DND-41 (cell line): ENCODE results near the gene OSBPL3.

Experiments
- ATAC-seq: fragments of 200-7000 bp; cut with Tn5 transposase; 3 replicates; pipeline ENCODE4 v1.9.1; 2021; ENCODE audit warnings: low read depth; ENCODE audit not compliant: insufficient read depth
- DNase-seq: peaks from one replicate; pipeline ENCODE4 v3.0.0-alpha.2; 2020
- H2AFZ ChIP-seq: 2 replicates; pipeline ENCODE4 v1.6.0; 2012; ENCODE audit warnings: low read depth, low read length
- H3K27ac ChIP-seq: 2 replicates; pipeline ENCODE4 v1.5.1; 2012; ENCODE audit warnings: low read length, inconsistent platforms
- H3K27me3 ChIP-seq: fragments of 200-600 bp; sonication (generic); 2 replicates; pipeline ENCODE4 v1.6.0; 2012; ENCODE audit warnings: low read length, mild to moderate bottlenecking, inconsistent platforms; ENCODE audit not compliant: insufficient read depth, poor library complexity
- H3K36me3 ChIP-seq: 2 replicates; pipeline ENCODE4 v1.5.1; 2012; ENCODE audit warnings: low read length, inconsistent platforms; ENCODE audit not compliant: insufficient read depth
- H3K4me1 ChIP-seq: 2 replicates; pipeline ENCODE4 v1.5.1; 2012; ENCODE audit warnings: mild to moderate bottlenecking, low read length; ENCODE audit not compliant: insufficient read depth
- H3K4me2 ChIP-seq: 2 replicates; pipeline ENCODE4 v1.6.0; 2012; ENCODE audit warnings: mild to moderate bottlenecking, moderate library complexity, low read length, inconsistent platforms; ENCODE audit not compliant: insufficient read depth
- H3K4me3 ChIP-seq, 2 experiments: fragments of 200-600 bp in 1 of 2; shearing (Covaris generic) in 1 of 2; 2 replicates each; pipeline ENCODE4 v1.5.1; 2012 to 2016; ENCODE audit warnings: inconsistent platforms in 2 of 2, low read length in 2 of 2, mild to moderate bottlenecking in 2 of 2, low read depth in 1 of 2, moderate library complexity in 1 of 2
- H3K79me2 ChIP-seq: 2 replicates; pipeline ENCODE4 v1.6.0; 2012; ENCODE audit warnings: low read length, inconsistent platforms; ENCODE audit not compliant: insufficient read depth
- H3K9ac ChIP-seq: 2 replicates; pipeline ENCODE4 v1.6.0; 2012; ENCODE audit warnings: low read depth, mild to moderate bottlenecking, inconsistent platforms, low read length, moderate library complexity
- H3K9me3 ChIP-seq: 2 replicates; pipeline ENCODE4 v1.5.1; 2012; ENCODE audit warnings: low read length, moderate library complexity, mild to moderate bottlenecking, inconsistent platforms; ENCODE audit not compliant: insufficient read depth, severe bottlenecking
- H4K20me1 ChIP-seq: 2 replicates; pipeline ENCODE4 v1.6.0; 2012; ENCODE audit warnings: low read length; ENCODE audit not compliant: insufficient read depth
- EZH2 ChIP-seq: IDR thresholded peaks from 3 replicates; pipeline ENCODE4 v1.6.1; 2012; ENCODE audit warnings: borderline replicate concordance, low read depth, mild to moderate bottlenecking, moderate library complexity, low read length, inconsistent platforms; ENCODE audit not compliant: severe bottlenecking
- TF ChIP-seq, protein P1 (sequence below): IDR thresholded peaks from 2 replicates; pipeline ENCODE4 v1.5.1; 2012; ENCODE audit warnings: borderline replicate concordance, low read length, moderate library complexity, mild to moderate bottlenecking; ENCODE audit not compliant: poor library complexity, severe bottlenecking; ENCODE audit errors: extremely low read depth

Gene OSBPL3

GRCh38 chr7:24945899-24946298 is 34.1 kb downstream of the OSBPL3 start:
- H3K27me3 ChIP-seq: no peaks in the 10 kb centered on the region
- peaks cover 72% of the 10 kb centered on the region for H3K79me2 ChIP-seq
- H3K9me3 ChIP-seq: no peaks in the 10 kb centered on the region
- no peak overlapping the region for H3K27ac ChIP-seq
- H3K36me3 ChIP-seq: no peaks in the 10 kb centered on the region
- H3K4me3 ChIP-seq: no peak overlapping the region
- ATAC-seq (no peak), DNase-seq (no peak)
- TF ChIP-seq, protein P1, sequence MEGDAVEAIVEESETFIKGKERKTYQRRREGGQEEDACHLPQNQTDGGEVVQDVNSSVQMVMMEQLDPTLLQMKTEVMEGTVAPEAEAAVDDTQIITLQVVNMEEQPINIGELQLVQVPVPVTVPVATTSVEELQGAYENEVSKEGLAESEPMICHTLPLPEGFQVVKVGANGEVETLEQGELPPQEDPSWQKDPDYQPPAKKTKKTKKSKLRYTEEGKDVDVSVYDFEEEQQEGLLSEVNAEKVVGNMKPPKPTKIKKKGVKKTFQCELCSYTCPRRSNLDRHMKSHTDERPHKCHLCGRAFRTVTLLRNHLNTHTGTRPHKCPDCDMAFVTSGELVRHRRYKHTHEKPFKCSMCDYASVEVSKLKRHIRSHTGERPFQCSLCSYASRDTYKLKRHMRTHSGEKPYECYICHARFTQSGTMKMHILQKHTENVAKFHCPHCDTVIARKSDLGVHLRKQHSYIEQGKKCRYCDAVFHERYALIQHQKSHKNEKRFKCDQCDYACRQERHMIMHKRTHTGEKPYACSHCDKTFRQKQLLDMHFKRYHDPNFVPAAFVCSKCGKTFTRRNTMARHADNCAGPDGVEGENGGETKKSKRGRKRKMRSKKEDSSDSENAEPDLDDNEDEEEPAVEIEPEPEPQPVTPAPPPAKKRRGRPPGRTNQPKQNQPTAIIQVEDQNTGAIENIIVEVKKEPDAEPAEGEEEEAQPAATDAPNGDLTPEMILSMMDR: no peak
- TF ChIP-seq EZH2: no peak
- no peak overlapping the region for H3K4me2 ChIP-seq
- no peak overlapping the region for H2AFZ ChIP-seq
- no peak overlapping the region for H3K9ac ChIP-seq
- H3K4me1 ChIP-seq: no peaks in the 10 kb centered on the region
- peaks cover 21% of the 10 kb centered on the region; the same call in 1 of the 2 replicates for H4K20me1 ChIP-seq

GRCh38 chr7:24943096-24943948 is 36.7 kb downstream of the OSBPL3 start:
- no peak overlapping the region for H3K4me3 ChIP-seq
- no peak overlapping the region for H3K9ac ChIP-seq
- peaks cover 67% of the 10 kb centered on the region for H3K79me2 ChIP-seq
- no peak for TF ChIP-seq EZH2
- TF ChIP-seq, protein P1: no peak
- DNase-seq (no peak), ATAC-seq (no peak; the same call in 2 of the 3 replicates)
- H3K27me3 ChIP-seq: no peaks in the 10 kb centered on the region
- no peaks in the 10 kb centered on the region for H3K9me3 ChIP-seq
- H4K20me1 ChIP-seq: peaks cover 25% of the 10 kb centered on the region; the same call in 1 of the 2 replicates
- no peaks in the 10 kb centered on the region for H3K4me1 ChIP-seq
- no peak overlapping the region for H2AFZ ChIP-seq
- no peak overlapping the region for H3K27ac ChIP-seq
- H3K4me2 ChIP-seq: no peak overlapping the region
- no peaks in the 10 kb centered on the region for H3K36me3 ChIP-seq

DNA sequence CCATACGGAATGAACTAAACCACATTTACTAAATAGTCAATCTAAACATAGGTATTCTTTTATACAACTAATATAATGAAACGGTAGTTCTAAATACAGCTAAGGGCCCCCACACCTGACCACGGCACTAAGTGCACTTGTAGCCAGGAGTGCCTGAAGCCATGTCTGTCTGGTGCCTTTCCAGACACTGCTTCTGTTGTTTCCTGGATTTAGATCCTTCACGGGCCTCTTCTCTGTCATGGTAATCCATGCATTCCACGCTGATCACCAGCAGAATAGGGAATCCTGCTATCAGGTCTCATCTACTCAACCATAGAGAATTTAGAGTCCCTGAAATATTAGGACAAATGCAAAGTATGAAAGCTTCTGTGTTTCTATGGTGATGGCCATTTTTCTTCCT is 37.8 kb downstream of the OSBPL3 start:
- no peaks in the 10 kb centered on the region for H3K36me3 ChIP-seq
- no peak overlapping the region for H3K9ac ChIP-seq
- no peak overlapping the region for H2AFZ ChIP-seq
- H3K9me3 ChIP-seq: no peaks in the 10 kb centered on the region
- no peak overlapping the region for H3K4me2 ChIP-seq
- H3K4me3 ChIP-seq: no peak overlapping the region
- H4K20me1 ChIP-seq: peaks cover 24% of the 10 kb centered on the region; the same call in 1 of the 2 replicates
- peaks cover 69% of the 10 kb centered on the region for H3K79me2 ChIP-seq
- TF ChIP-seq, protein P1: no peak
- TF ChIP-seq EZH2: no peak
- no peaks in the 10 kb centered on the region for H3K4me1 ChIP-seq
- ATAC-seq (no peak), DNase-seq (no peak)
- H3K27me3 ChIP-seq: no peaks in the 10 kb centered on the region
- H3K27ac ChIP-seq: no peak overlapping the region
